ENCODE results near the gene KLC1.
A peak's percentile ranks its signal among the peaks of the same experiment; 100 is the strongest.

KLC1 gene

GRCh38 chr14:103714063-103714724 lies 85.2 kb downstream of the KLC1 start:
- TF ChIP-seq CTCF (conservative IDR thresholded peaks at IDR 0.05; ENCODE audit: low read depth, low read length) = no peak
- no peak overlapping the region for H3K4me3 ChIP-seq (ENCODE audit: low read depth, low read length)
- no peak for DNase-seq (ENCODE audit: low read depth)

- no peak for TF ChIP-seq CTCF (conservative IDR thresholded peaks at IDR 0.05; ENCODE audit: low read depth, low read length)
- H3K4me3 ChIP-seq (ENCODE audit: low read depth, low read length) = peak within 1 kb of the TSS; percentile 84
- DNase-seq (ENCODE audit: low read depth) = peak; percentile 100
Measured at GRCh38 chr14:103715052-103716000, 86.3 kb downstream of the KLC1 start, which contains the start of the genes XRCC3 and ZFYVE21. TSS of gene XRCC3 (minus strand) at chr14:103715451. CDS start at chr14:103711087, 4,364 bp downstream. TSS of gene ZFYVE21 (plus strand) at chr14:103715810. CDS start at chr14:103715842, 32 bp downstream.

- peak overlapping the region; percentile 84 for H3K4me3 ChIP-seq (ENCODE audit: low read depth, low read length)
- no peak for TF ChIP-seq CTCF (conservative IDR thresholded peaks at IDR 0.05; ENCODE audit: low read depth, low read length)
- peak; percentile 21 for DNase-seq (ENCODE audit: low read depth)
Measured at GRCh38 chr14:103716091-103716801, 87.2 kb downstream of the KLC1 start.

- H3K4me3 ChIP-seq (ENCODE audit: low read depth, low read length) = peak overlapping the region; percentile 84
- no peak for TF ChIP-seq CTCF (conservative IDR thresholded peaks at IDR 0.05; ENCODE audit: low read depth, low read length)
- no peak for DNase-seq (ENCODE audit: low read depth)
Measured at GRCh38 chr14:103716899-103717411, 87.9 kb downstream of the KLC1 start.

GRCh38 chr14:103718572-103718971 lies 89.6 kb downstream of the KLC1 start:
- H3K4me3 ChIP-seq (ENCODE audit: low read depth, low read length) = no peak overlapping the region
- no peak for DNase-seq (ENCODE audit: low read depth)
- no peak for TF ChIP-seq CTCF (conservative IDR thresholded peaks at IDR 0.05; ENCODE audit: low read depth, low read length)

GRCh38 chr14:103719751-103720150 lies 90.7 kb downstream of the KLC1 start:
- DNase-seq (ENCODE audit: low read depth) = no peak
- no peak for TF ChIP-seq CTCF (conservative IDR thresholded peaks at IDR 0.05; ENCODE audit: low read depth, low read length)
- H3K4me3 ChIP-seq (ENCODE audit: low read depth, low read length) = no peak overlapping the region

Data from choroid plexus epithelial cell (primary cell).